Sigmoid colon (tissue), 7 donors: ENCODE measurements around the gene ZW10. TPM values are rescaled to one million over a fixed set of nuclear protein-coding genes. Genes with fewer than 3 reads are reported as not detected.
A peak's percentile ranks its signal among the peaks of the same experiment; 100 is the strongest.

Experiments
- DNase-seq: peaks from one replicate; pipeline ENCODE4 v3.0.0-alpha.2; 2019
- H3K27ac ChIP-seq, 4 donors: fragments of 200-600 bp; sonication (generic); one replicate each; pipeline ENCODE4 v1.5.1; 2016 to 2019; ENCODE audit warnings: mild to moderate bottlenecking in 1 of 4
- H3K27me3 ChIP-seq, 3 donors: fragments of 200-600 bp; sonication (generic); one replicate each; pipeline ENCODE4 v1.5.1; 2019; ENCODE audit warnings: mild to moderate bottlenecking in 1 of 3
- H3K36me3 ChIP-seq, 4 donors: fragments of 200-600 bp; sonication (generic); one replicate each; pipeline ENCODE4 v1.5.1; 2016 to 2019
- H3K4me1 ChIP-seq, 4 donors: fragments of 200-600 bp; sonication (generic); one replicate each; pipeline ENCODE4 v1.5.1; 2017 to 2019
- H3K4me3 ChIP-seq, 4 donors: fragments of 200-600 bp; sonication (generic); one replicate each; pipeline ENCODE4 v1.5.1; 2017 to 2019; ENCODE audit warnings: mild to moderate bottlenecking in 2 of 4, moderate library complexity in 1 of 4
- H3K9me3 ChIP-seq, 4 donors: fragments of 200-600 bp in 3 of 4; sonication (generic) in 3 of 4; one replicate each; pipeline versions ENCODE4 v1.5.1 to v1.6.1; 2013 to 2019
- CTCF ChIP-seq, 4 experiments: fragments of 450-650 bp in 3 of 4; fragments of 200-600 bp in 1 of 4; IDR thresholded peaks; one replicate each; pipeline ENCODE4 v1.5.1; 2016 to 2019; ENCODE audit warnings: antibody characterized with exemption in 4 of 4, mild to moderate bottlenecking in 3 of 4, moderate library complexity in 2 of 4
- EP300 ChIP-seq, 4 donors: sonication (generic); formaldehyde crosslinking; IDR thresholded peaks; one replicate each; pipeline ENCODE4 v1.6.1; 2017; ENCODE audit warnings: antibody characterized with exemption in 4 of 4
- POLR2A ChIP-seq, 2 donors: fragments of 450-650 bp; IDR thresholded peaks; one replicate each; pipeline ENCODE4 v1.6.1; 2016; ENCODE audit warnings: antibody characterized with exemption in 2 of 2, mild to moderate bottlenecking in 2 of 2, moderate library complexity in 2 of 2
- POLR2AphosphoS5 ChIP-seq, 4 donors: sonication (generic); formaldehyde crosslinking; IDR thresholded peaks; one replicate each; pipeline ENCODE4 v1.6.1; 2017; ENCODE audit warnings: antibody characterized with exemption in 4 of 4
- WGBS, 2 donors: extraction: QIAGEN DNeasy Blood & Tissue Kit; methylation state at CpG; one replicate each; pipeline ENCODE4 v1.1.7; 2013; 5-methylcytosine and 5-hydroxymethylcytosine counted together
- intact Hi-C: fragments of 100-400 bp; cut with DNase I; formaldehyde crosslinking; loops from one replicate; pipeline ENCODE4 v1.15.1; 2023
- polyA plus RNA-seq, 3 donors: library from polyadenylated mRNA; stranded (reverse); fragments of 200-250 nt; gene quantifications; one replicate each; pipeline ENCODE4 v1.2.3, GENCODE V29; 2013
- total RNA-seq, 4 donors: library from RNA; depleted of rRNA; stranded (reverse); fragments of >200 nt; gene quantifications; one replicate each; pipeline ENCODE4 v1.1.0, GENCODE V29; 2016
- donor health status: healthy with polysubstance abuse.
- donor health status: Bipolar disorder and iron deficiency.
- donor health status: healthy.

The ZW10 gene
- total RNA-seq (10 to 100 TPM in 3 of 4 donors, 1 to 10 TPM in 1; 9.8 to 14.4 (median 12.8) TPM), polyA plus RNA-seq (1 to 10 TPM; 6.5 to 8.5 (median 6.6) TPM)

- H3K27ac ChIP-seq: peak within 1 kb of the TSS; percentile 78 to 88 (median 86)
- H3K4me1 ChIP-seq: peaks cover 0 to 22% (median 19%) of the 10 kb centered on the region in 4 donors
- peaks cover 0 to 9% (median 1%) of the 10 kb centered on the region in 4 donors for H3K36me3 ChIP-seq
- intact Hi-C loops: loop anchor here (10.0 kb wide), 1 partner anchor 459 kb away; the partner anchor contains the start of gene TTC12
- 0% methylated on average over 46 of the region's 46 CpGs for WGBS, 2 donors
- H3K27me3 ChIP-seq: no peaks in the 10 kb centered on the region
- peak within 1 kb of the TSS; percentile 74 to 87 (median 80) for H3K4me3 ChIP-seq
- no peaks in the 10 kb centered on the region for H3K9me3 ChIP-seq
- DNase-seq: peak; percentile 98
- peak; percentile 64 to 83 (median 80) for TF ChIP-seq CTCF (IDR thresholded peaks at IDR 0.05)
- TF ChIP-seq POLR2A (IDR thresholded peaks at IDR 0.05): peak in 1 of 2 donors; percentile 16
- TF ChIP-seq POLR2AphosphoS5 (IDR thresholded peaks at IDR 0.05): peak; percentile 13 to 88 (median 74)
- TF ChIP-seq EP300 (IDR thresholded peaks at IDR 0.05): no peak
These were observed at the start of gene ZW10 for GRCh38 chr11:113773416-113774173. Gene ZW10, minus strand, starts transcription at chr11:113773692. Its CDS starts 26 bp downstream, at chr11:113773666.

GRCh38 chr11:113818426-113818825 lies 44.9 kb upstream of the ZW10 start:
- intact Hi-C loops: no loop called here
- no peaks in the 10 kb centered on the region for H3K9me3 ChIP-seq
- H3K4me1 ChIP-seq: no peaks in the 10 kb centered on the region
- DNase-seq: no peak
- no peak overlapping the region for H3K4me3 ChIP-seq
- H3K27ac ChIP-seq: no peak overlapping the region
- TF ChIP-seq POLR2AphosphoS5 (IDR thresholded peaks at IDR 0.05): no peak
- no peak for TF ChIP-seq POLR2A (IDR thresholded peaks at IDR 0.05)
- no peak for TF ChIP-seq EP300 (IDR thresholded peaks at IDR 0.05)
- no peak for TF ChIP-seq CTCF (IDR thresholded peaks at IDR 0.05)
- peaks cover 5 to 78% (median 31%) of the 10 kb centered on the region in 4 donors for H3K36me3 ChIP-seq
- H3K27me3 ChIP-seq: no peaks in the 10 kb centered on the region
- WGBS, 2 donors: 97 to 99% methylated on average over 3 of the region's 3 CpGs

- TF ChIP-seq POLR2A (IDR thresholded peaks at IDR 0.05) (no peak), POLR2AphosphoS5 (IDR thresholded peaks at IDR 0.05) (no peak), EP300 (IDR thresholded peaks at IDR 0.05) (no peak), CTCF (IDR thresholded peaks at IDR 0.05) (no peak)
- no peak for DNase-seq
- H3K9me3 ChIP-seq: no peaks in the 10 kb centered on the region
- H3K4me1 ChIP-seq: no peaks in the 10 kb centered on the region
- no peaks in the 10 kb centered on the region for H3K27me3 ChIP-seq
- intact Hi-C loops: no loop called here
- no peak overlapping the region for H3K4me3 ChIP-seq
- H3K27ac ChIP-seq: no peak overlapping the region
- peaks cover 5 to 78% (median 29%) of the 10 kb centered on the region in 4 donors for H3K36me3 ChIP-seq
- WGBS, 2 donors: 96 to 97% methylated on average over 6 of the region's 6 CpGs
These were observed 44.1 kb upstream of the ZW10 start for GRCh38 chr11:113817626-113818025.

- Histone ChIP-seq H3K9me3 (no peaks in the 10 kb centered on the region), H3K36me3 (peaks cover 5 to 78% (median 25%) of the 10 kb centered on the region in 4 donors), H3K27me3 (no peaks in the 10 kb centered on the region), H3K4me3 (no peak overlapping the region), H3K27ac (no peak overlapping the region), H3K4me1 (no peaks in the 10 kb centered on the region)
- no peak for DNase-seq
- TF ChIP-seq CTCF (IDR thresholded peaks at IDR 0.05) (no peak), POLR2AphosphoS5 (IDR thresholded peaks at IDR 0.05) (no peak), POLR2A (IDR thresholded peaks at IDR 0.05) (no peak), EP300 (IDR thresholded peaks at IDR 0.05) (no peak)
- WGBS, 2 donors: 98% methylated on average over 1 of the region's 1 CpG
- intact Hi-C loops: no loop called here
These were observed 43.7 kb upstream of the ZW10 start for GRCh38 chr11:113817162-113817561.
